GM23338 (cell line): ENCODE results near the gene BHLHE23. TPM values are rescaled to one million over a fixed set of nuclear protein-coding genes. Genes with fewer than 3 reads are reported as not detected.

Experiments
- ATAC-seq: fragments of 200-7000 bp; cut with Tn5 transposase; 3 replicates; pipeline ENCODE4 v1.9.1; 2020
- DNase-seq: peaks from one replicate; pipeline ENCODE4 v3.0.0-alpha.2; 2015; ENCODE audit warnings: low spot score
- H2AFZ ChIP-seq: fragments of 200-600 bp; sonication (generic); 2 replicates; pipeline ENCODE4 v1.8.0; 2016; ENCODE audit warnings: antibody characterized with exemption, mild to moderate bottlenecking, moderate library complexity
- H3F3A ChIP-seq: fragments of 200-600 bp; sonication (generic); replicated peaks from 2 replicates; pipeline ENCODE4 v1.8.0; 2017; ENCODE audit warnings: antibody characterized with exemption, mixed run types, low read depth
- H3K27ac ChIP-seq: fragments of 200-600 bp; sonication (generic); 2 replicates; pipeline ENCODE4 v1.6.1; 2016; ENCODE audit warnings: low read depth
- H3K27me3 ChIP-seq: fragments of 200-600 bp; sonication (generic); 2 replicates; pipeline ENCODE4 v1.8.0; 2016; ENCODE audit warnings: mild to moderate bottlenecking, mixed run types, moderate library complexity; ENCODE audit not compliant: insufficient read depth
- H3K36me3 ChIP-seq: fragments of 200-600 bp; sonication (generic); 2 replicates; pipeline ENCODE4 v1.8.0; 2016; ENCODE audit warnings: mild to moderate bottlenecking; ENCODE audit not compliant: insufficient read depth
- H3K4me1 ChIP-seq: fragments of 200-600 bp; sonication (generic); 2 replicates; pipeline ENCODE4 v1.8.0; 2016; ENCODE audit warnings: mild to moderate bottlenecking, moderate library complexity; ENCODE audit not compliant: insufficient read depth
- H3K4me2 ChIP-seq: fragments of 200-600 bp; sonication (generic); 2 replicates; pipeline ENCODE4 v1.7.1; 2017; ENCODE audit warnings: mixed run types
- H3K4me3 ChIP-seq: fragments of 200-600 bp; sonication (generic); 2 replicates; pipeline ENCODE4 v1.6.1; 2016; ENCODE audit warnings: mixed run types
- H3K79me2 ChIP-seq: fragments of 200-600 bp; sonication (generic); replicated peaks from 2 replicates; pipeline ENCODE4 v1.8.0; 2017; ENCODE audit warnings: mild to moderate bottlenecking; ENCODE audit not compliant: insufficient read depth
- H3K9me2 ChIP-seq: fragments of 200-600 bp; sonication (generic); 2 replicates; pipeline ENCODE4 v1.8.0; 2017; ENCODE audit not compliant: insufficient read depth
- H4K20me1 ChIP-seq: fragments of 200-600 bp; sonication (generic); replicated peaks from 2 replicates; pipeline ENCODE4 v1.8.0; 2017; ENCODE audit warnings: mild to moderate bottlenecking; ENCODE audit not compliant: insufficient read depth
- H3K27ac Mint-ChIP-seq: 2 replicates; pipeline ENCODE4 v1.8.0; 2020; ENCODE audit warnings: inconsistent platforms, mild to moderate bottlenecking, moderate library complexity, mixed read lengths
- H3K27me3 Mint-ChIP-seq: 3 replicates; pipeline ENCODE4 v1.8.0; 2022; ENCODE audit warnings: low read depth, mild to moderate bottlenecking, moderate library complexity, mixed read lengths, inconsistent platforms; ENCODE audit not compliant: insufficient read depth, poor library complexity
- H3K36me3 Mint-ChIP-seq: 3 replicates; pipeline ENCODE4 v1.8.0; 2021; ENCODE audit warnings: low read depth, mild to moderate bottlenecking, inconsistent platforms, moderate library complexity, mixed read lengths
- H3K4me1 Mint-ChIP-seq: 3 replicates; pipeline ENCODE4 v1.8.0; 2020; ENCODE audit warnings: mild to moderate bottlenecking, inconsistent platforms, mixed read lengths
- H3K4me3 Mint-ChIP-seq: 3 replicates; pipeline ENCODE4 v1.8.0; 2021; ENCODE audit warnings: moderate library complexity, mild to moderate bottlenecking, inconsistent platforms, mixed read lengths
- H3K9me3 Mint-ChIP-seq: 3 replicates; pipeline ENCODE4 v1.8.0; 2020; ENCODE audit warnings: moderate library complexity, mild to moderate bottlenecking, inconsistent platforms, mixed read lengths
- CREB1 ChIP-seq: fragments of 250-450 bp; sonication (Bioruptor Pico); IDR thresholded peaks from 2 replicates; pipeline ENCODE4 v1.5.0; 2020; ENCODE audit warnings: low read depth, mild to moderate bottlenecking, moderate library complexity
- EZH2 ChIP-seq: fragments of 200-600 bp; sonication (generic); IDR thresholded peaks from one replicate; pipeline ENCODE4 v1.8.0; 2017; ENCODE audit warnings: antibody characterized with exemption, mild to moderate bottlenecking, low read depth; ENCODE audit not compliant: unreplicated experiment
- JUNB ChIP-seq: IDR thresholded peaks from one replicate; pipeline ENCODE4 v1.6.1; 2016; ENCODE audit warnings: antibody characterized with exemption; ENCODE audit not compliant: unreplicated experiment
- NANOG ChIP-seq: IDR thresholded peaks from 2 replicates; pipeline ENCODE4 v1.6.1; 2016; ENCODE audit warnings: antibody characterized with exemption, borderline replicate concordance
- STAT1 ChIP-seq: IDR thresholded peaks from one replicate; pipeline ENCODE4 v1.6.1; 2016; ENCODE audit warnings: antibody characterized with exemption; ENCODE audit not compliant: unreplicated experiment
- ZNF114 ChIP-seq: fragments of 250-450 bp; sonication (Bioruptor Pico); IDR thresholded peaks from 2 replicates; pipeline ENCODE4 v1.5.0; 2020; ENCODE audit warnings: mild to moderate bottlenecking, moderate library complexity
- polyA plus RNA-seq: library from polyadenylated mRNA; unstranded; fragments of >200 nt; fragmentation: Nextera tagmentation; extraction: Ambion mirVana; gene quantifications from 2 replicates; pipeline ENCODE4 v1.2.1, GENCODE V29; 2016
- total RNA-seq: library from RNA; depleted of rRNA; stranded (reverse); fragments of >200 nt; shearing (Covaris generic); gene quantifications from 2 replicates; pipeline ENCODE4 v1.2.3, GENCODE V29; 2014
- TF ChIP-seq, protein P1 (sequence below): IDR thresholded peaks from one replicate; pipeline ENCODE4 v1.6.1; 2018; ENCODE audit warnings: antibody characterized with exemption; ENCODE audit not compliant: unreplicated experiment

The BHLHE23 gene
- total and polyA plus RNA-seq, 2 experiments from 2014 or later = 0.52 to 5.0 TPM

DNA sequence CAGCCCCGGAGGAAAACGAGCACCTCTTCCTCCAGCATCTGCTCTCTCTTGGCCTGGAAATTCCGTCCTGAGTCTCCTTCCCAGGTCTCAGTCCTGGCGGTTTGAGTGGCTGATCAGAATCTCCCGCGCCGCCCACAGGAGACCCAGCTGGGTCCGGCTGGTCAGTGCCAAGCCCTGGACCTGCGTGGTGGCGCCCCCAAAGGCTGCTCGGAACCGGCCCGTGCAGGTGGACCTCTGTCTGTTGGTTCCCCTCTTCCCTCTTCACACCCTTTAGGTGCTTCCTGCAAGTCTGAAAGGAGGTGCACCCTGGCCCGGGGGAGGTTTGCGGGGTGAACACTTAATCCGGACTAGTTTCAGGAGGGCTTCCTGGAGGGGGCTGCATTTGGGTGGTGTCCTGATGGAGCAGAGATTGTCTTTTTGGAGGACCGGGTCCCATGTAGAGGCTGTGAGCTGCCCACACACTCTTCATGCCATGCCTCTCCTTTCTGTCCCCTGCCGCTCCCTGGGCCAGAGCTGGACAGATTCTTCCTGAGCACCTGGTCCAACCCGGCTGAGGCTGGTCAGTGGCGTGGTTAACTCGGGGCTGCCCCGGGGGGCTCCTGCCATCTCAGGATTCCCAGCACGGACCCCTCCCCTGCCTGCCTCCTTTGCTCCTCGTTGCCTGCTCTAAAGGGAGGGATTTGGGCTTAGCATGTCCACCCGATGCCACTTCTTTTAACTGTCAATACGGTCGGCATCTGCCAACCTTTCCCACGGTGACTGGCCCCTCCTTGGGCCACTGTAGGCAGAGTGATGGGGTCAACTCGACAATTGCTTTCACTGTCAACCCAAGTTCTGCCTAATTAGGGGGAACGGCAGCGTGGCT is 16.5 kb upstream of the BHLHE23 start (continued):
- TF ChIP-seq STAT1 = no peak
- TF ChIP-seq ZNF114 (CRISPR knock-in tag) = no peak
- TF ChIP-seq CREB1 = no peak
- TF ChIP-seq, protein P1, sequence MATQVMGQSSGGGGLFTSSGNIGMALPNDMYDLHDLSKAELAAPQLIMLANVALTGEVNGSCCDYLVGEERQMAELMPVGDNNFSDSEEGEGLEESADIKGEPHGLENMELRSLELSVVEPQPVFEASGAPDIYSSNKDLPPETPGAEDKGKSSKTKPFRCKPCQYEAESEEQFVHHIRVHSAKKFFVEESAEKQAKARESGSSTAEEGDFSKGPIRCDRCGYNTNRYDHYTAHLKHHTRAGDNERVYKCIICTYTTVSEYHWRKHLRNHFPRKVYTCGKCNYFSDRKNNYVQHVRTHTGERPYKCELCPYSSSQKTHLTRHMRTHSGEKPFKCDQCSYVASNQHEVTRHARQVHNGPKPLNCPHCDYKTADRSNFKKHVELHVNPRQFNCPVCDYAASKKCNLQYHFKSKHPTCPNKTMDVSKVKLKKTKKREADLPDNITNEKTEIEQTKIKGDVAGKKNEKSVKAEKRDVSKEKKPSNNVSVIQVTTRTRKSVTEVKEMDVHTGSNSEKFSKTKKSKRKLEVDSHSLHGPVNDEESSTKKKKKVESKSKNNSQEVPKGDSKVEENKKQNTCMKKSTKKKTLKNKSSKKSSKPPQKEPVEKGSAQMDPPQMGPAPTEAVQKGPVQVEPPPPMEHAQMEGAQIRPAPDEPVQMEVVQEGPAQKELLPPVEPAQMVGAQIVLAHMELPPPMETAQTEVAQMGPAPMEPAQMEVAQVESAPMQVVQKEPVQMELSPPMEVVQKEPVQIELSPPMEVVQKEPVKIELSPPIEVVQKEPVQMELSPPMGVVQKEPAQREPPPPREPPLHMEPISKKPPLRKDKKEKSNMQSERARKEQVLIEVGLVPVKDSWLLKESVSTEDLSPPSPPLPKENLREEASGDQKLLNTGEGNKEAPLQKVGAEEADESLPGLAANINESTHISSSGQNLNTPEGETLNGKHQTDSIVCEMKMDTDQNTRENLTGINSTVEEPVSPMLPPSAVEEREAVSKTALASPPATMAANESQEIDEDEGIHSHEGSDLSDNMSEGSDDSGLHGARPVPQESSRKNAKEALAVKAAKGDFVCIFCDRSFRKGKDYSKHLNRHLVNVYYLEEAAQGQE = no peak
- TF ChIP-seq EZH2 = no peak

DNA sequence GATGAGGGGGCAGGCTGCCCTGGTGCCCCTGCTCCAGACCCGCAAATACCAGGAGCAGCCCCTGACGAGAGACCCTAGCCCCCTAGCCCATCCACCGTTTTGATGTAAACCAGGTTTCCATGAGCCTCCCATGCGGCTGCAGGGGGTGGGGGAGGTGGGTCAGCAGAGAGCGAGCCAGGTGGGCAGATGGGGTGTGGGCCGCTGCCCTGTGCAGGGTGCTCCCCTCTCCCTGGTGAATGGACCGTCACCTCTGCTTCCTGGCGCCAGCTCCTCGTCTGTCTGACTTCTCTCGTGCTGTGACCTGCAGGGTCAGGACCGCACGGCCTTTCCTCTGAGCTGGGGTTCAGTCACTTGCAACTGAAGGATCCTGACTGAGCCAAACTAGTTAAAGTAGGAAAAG is 15.7 kb upstream of the BHLHE23 start:
- H3K9me2 ChIP-seq = no peaks in the 10 kb centered on the region

More for the DNA sequence above, 15.7 kb upstream of the BHLHE23 start:
- Histone ChIP-seq H3K27me3 (no peaks in the 10 kb centered on the region), H3K4me1 (peaks cover 8% of the 10 kb centered on the region), H3K4me3 (no peak overlapping the region), H4K20me1 (no peaks in the 10 kb centered on the region), H3K27ac (no peak overlapping the region), H3K4me2 (no peak overlapping the region), H2AFZ (no peak overlapping the region), H3K79me2 (no peaks in the 10 kb centered on the region), H3K36me3 (no peaks in the 10 kb centered on the region), H3F3A (peaks cover 10% of the 10 kb centered on the region)
- Mint-ChIP-seq H3K4me3 (no peak overlapping the region), H3K4me1 (peaks cover 13% of the 10 kb centered on the region), H3K36me3 (peaks cover 11% of the 10 kb centered on the region), H3K27me3 (peaks cover 24% of the 10 kb centered on the region), H3K27ac (no peak overlapping the region), H3K9me3 (peaks cover 12% of the 10 kb centered on the region)
- DNase-seq (peak; percentile 5), ATAC-seq (no peak)
- TF ChIP-seq CREB1 = no peak
- TF ChIP-seq EZH2 = no peak
- TF ChIP-seq NANOG = no peak
- TF ChIP-seq ZNF114 (CRISPR knock-in tag) = no peak
- no peak for TF ChIP-seq JUNB
